ENCODE data around the gene FAF2.

DNA sequence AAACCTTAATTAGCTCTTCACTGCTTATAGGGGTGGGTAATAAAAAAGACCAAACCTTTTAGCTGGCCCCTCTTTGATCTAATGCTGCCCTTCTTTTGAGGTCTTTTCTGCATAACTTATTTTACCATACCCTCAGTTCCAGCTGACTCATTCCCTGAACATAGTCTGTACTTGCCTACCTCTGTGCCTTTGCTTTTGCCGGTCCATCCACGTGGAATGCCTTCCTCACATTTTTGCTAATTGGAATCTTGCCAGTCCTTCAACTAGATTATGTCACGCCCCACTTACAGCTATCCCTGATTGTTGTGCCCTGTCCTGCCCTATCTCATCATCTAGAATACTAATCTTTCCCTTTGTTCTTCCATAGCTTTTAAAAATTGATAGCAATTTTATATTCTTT is 44.2 kb downstream of the FAF2 start:
- no peak for TF ChIP-seq POLR2A (IDR thresholded peaks at IDR 0.05; ENCODE audit: low read length)
- TF ChIP-seq RAD21 (conservative IDR thresholded peaks at IDR 0.05 in 1 of 2, IDR thresholded peaks at IDR 0.05 in 1 of 2): no peak
- TF ChIP-seq, protein P1, sequence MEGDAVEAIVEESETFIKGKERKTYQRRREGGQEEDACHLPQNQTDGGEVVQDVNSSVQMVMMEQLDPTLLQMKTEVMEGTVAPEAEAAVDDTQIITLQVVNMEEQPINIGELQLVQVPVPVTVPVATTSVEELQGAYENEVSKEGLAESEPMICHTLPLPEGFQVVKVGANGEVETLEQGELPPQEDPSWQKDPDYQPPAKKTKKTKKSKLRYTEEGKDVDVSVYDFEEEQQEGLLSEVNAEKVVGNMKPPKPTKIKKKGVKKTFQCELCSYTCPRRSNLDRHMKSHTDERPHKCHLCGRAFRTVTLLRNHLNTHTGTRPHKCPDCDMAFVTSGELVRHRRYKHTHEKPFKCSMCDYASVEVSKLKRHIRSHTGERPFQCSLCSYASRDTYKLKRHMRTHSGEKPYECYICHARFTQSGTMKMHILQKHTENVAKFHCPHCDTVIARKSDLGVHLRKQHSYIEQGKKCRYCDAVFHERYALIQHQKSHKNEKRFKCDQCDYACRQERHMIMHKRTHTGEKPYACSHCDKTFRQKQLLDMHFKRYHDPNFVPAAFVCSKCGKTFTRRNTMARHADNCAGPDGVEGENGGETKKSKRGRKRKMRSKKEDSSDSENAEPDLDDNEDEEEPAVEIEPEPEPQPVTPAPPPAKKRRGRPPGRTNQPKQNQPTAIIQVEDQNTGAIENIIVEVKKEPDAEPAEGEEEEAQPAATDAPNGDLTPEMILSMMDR (IDR thresholded peaks at IDR 0.05): no peak
- TF ChIP-seq ZC3H11A (IDR thresholded peaks at IDR 0.05): no peak
- no peak for TF ChIP-seq ESRRA (IDR thresholded peaks at IDR 0.05; ENCODE audit: borderline replicate concordance, low read length)
- TF ChIP-seq CBX2 (IDR thresholded peaks at IDR 0.05; ENCODE audit: borderline replicate concordance, low read depth): no peak
- TF ChIP-seq FOSL2 (IDR thresholded peaks at IDR 0.05): no peak
- TF ChIP-seq FOSL2 (CRISPR knock-in tag; IDR thresholded peaks at IDR 0.05): no peak
- TF ChIP-seq NPAS2 (CRISPR knock-in tag; IDR thresholded peaks at IDR 0.05; ENCODE audit: borderline replicate concordance): no peak
- TF ChIP-seq MYC (IDR thresholded peaks at IDR 0.05; ENCODE audit: borderline replicate concordance, low read length): no peak
- no peak for TF ChIP-seq SMC3 (IDR thresholded peaks at IDR 0.05)
- no peak for TF ChIP-seq PHF8 (IDR thresholded peaks at IDR 0.05; ENCODE audit: borderline replicate concordance, low read depth)
- TF ChIP-seq FOSB (CRISPR knock-in tag; IDR thresholded peaks at IDR 0.05): no peak
